HL-60 (cell line): ENCODE results near the gene PPP1R7.

Experiments
- DNase-seq, 2 experiments: peaks; one replicate each; pipeline ENCODE4 v3.0.0-alpha.2; 2010 to 2020; ENCODE audit warnings: low read depth in 1 of 2, low spot score in 1 of 2
- H3K27ac ChIP-seq: fragments of 250-450 bp; sonication (Bioruptor Pico); replicated peaks from 2 replicates; pipeline ENCODE4 v1.5.1; 2020; ENCODE audit warnings: mild to moderate bottlenecking, moderate library complexity
- H3K27me3 ChIP-seq: fragments of 250-450 bp; sonication (Bioruptor Pico); 2 replicates; pipeline ENCODE4 v1.5.1; 2021; ENCODE audit warnings: mild to moderate bottlenecking, moderate library complexity; ENCODE audit not compliant: insufficient read depth, poor library complexity, severe bottlenecking
- H3K4me3 ChIP-seq: replicated peaks from 2 replicates; pipeline ENCODE4 v1.5.1; 2011; ENCODE audit warnings: mild to moderate bottlenecking, control low read depth, low read length; ENCODE audit not compliant: insufficient read depth
- CTCF ChIP-seq: IDR thresholded peaks from one replicate; pipeline ENCODE4 v1.5.1; 2011; ENCODE audit warnings: low read length, control low read depth, inconsistent platforms; ENCODE audit not compliant: insufficient read depth
- GABPA ChIP-seq: IDR thresholded peaks from 2 replicates; pipeline ENCODE4 v1.6.1; 2012; ENCODE audit warnings: low read depth
- POLR2AphosphoS5 ChIP-seq: IDR thresholded peaks from 2 replicates; pipeline ENCODE4 v1.6.1; 2012; ENCODE audit warnings: low read depth
- REST ChIP-seq: IDR thresholded peaks from 2 replicates; pipeline ENCODE4 v1.6.1; 2012; ENCODE audit warnings: low read depth; ENCODE audit not compliant: insufficient replicate concordance
- SPI1 ChIP-seq: IDR thresholded peaks from 2 replicates; pipeline ENCODE4 v1.6.1; 2012; ENCODE audit warnings: low read depth, mild to moderate bottlenecking, borderline replicate concordance

The PPP1R7 gene

GRCh38 chr2:241136661-241137260, 13.5 kb upstream of the PPP1R7 start:
- H3K27me3 ChIP-seq: no peaks in the 10 kb centered on the region
- no peak overlapping the region for H3K27ac ChIP-seq
- no peak overlapping the region for H3K4me3 ChIP-seq
- DNase-seq: no peak
- TF ChIP-seq REST (no peak), SPI1 (no peak), CTCF (no peak), GABPA (no peak), POLR2AphosphoS5 (no peak)

- no peak for DNase-seq
- Histone ChIP-seq H3K4me3 (no peak overlapping the region), H3K27me3 (no peaks in the 10 kb centered on the region), H3K27ac (no peak overlapping the region)
- no peak for TF ChIP-seq POLR2AphosphoS5
- no peak for TF ChIP-seq CTCF
- TF ChIP-seq REST: no peak
- TF ChIP-seq GABPA: no peak
- TF ChIP-seq SPI1: no peak
These were observed 12.7 kb upstream of the PPP1R7 start for GRCh38 chr2:241137276-241138190.

- DNase-seq: no peak
- Histone ChIP-seq H3K4me3 (no peak overlapping the region), H3K27me3 (no peaks in the 10 kb centered on the region), H3K27ac (no peak overlapping the region)
- no peak for TF ChIP-seq GABPA
- TF ChIP-seq POLR2AphosphoS5: no peak
- TF ChIP-seq CTCF: no peak
- no peak for TF ChIP-seq SPI1
- no peak for TF ChIP-seq REST
These were observed 11.8 kb upstream of the PPP1R7 start for GRCh38 chr2:241138471-241138870.
